ENCODE measurements around the gene SUSD1. TPM values are rescaled to one million over a fixed set of nuclear protein-coding genes. Genes with fewer than 3 reads are reported as not detected.

SUSD1 gene
- total and polyA plus RNA-seq, 2 donors (not counting 3 experiments of a cell fraction or from before 2014, with no cell fraction given) = 33.1 to 37.8 TPM

GRCh38 chr9:112072721-112073638, 102.1 kb downstream of the SUSD1 start:
- Histone ChIP-seq H3K79me2 (ENCODE audit: control insufficient read depth, insufficient read depth, low read length) (no peaks in the 10 kb centered on the region), H3K27ac (ENCODE audit: insufficient read depth, low read depth, low read length) (peak overlapping the region; percentile 87), H3K27me3 (ENCODE audit: control insufficient read depth in 2 of 2, insufficient read depth in 2 of 2, low read length in 2 of 2) (no peaks in the 10 kb centered on the region), H3K9me1 (replicated peaks; ENCODE audit: control insufficient read depth, extremely low read depth, insufficient read depth, low read length) (no peaks in the 10 kb centered on the region), H3K36me3 (ENCODE audit: control insufficient read depth in 2 of 2, extremely low read depth in 1 of 2, insufficient read depth in 2 of 2, low read length in 2 of 2) (no peaks in the 10 kb centered on the region), H3K9ac (replicated peaks; ENCODE audit: extremely low read depth, insufficient read depth, low read length) (no peak overlapping the region), H3K4me2 (ENCODE audit: insufficient read depth, low read length) (no peak overlapping the region), H3K4me1 (ENCODE audit: control insufficient read depth, extremely low read depth, insufficient read depth, low read length) (peaks cover 11% of the 10 kb centered on the region), H2AFZ (ENCODE audit: low read depth, low read length) (no peak overlapping the region), H3K9me3 (replicated peaks; ENCODE audit: control insufficient read depth, insufficient read depth, low read length) (no peaks in the 10 kb centered on the region), H3K4me3 (replicated peaks in 1 of 3; ENCODE audit: insufficient read depth in 1 of 3, low read depth in 1 of 3, low read length in 3 of 3) (no peak overlapping the region), H4K20me1 (replicated peaks; ENCODE audit: control insufficient read depth, extremely low read depth, insufficient read depth, low read length) (no peaks in the 10 kb centered on the region)
- FAIRE-seq (peak; percentile 35), DNase-seq (ENCODE audit: low read depth, low spot score) (no peak)
- CTCF ChIA-PET = interaction anchor here (1.0 to 3.5 kb wide), 10 partner anchors 11 to 314 kb away, joined by 3 to 256 read pairs (median 22); partner anchors contain the start of gene UGCG
- POLR2A ChIA-PET = no interaction called here
- intact Hi-C loops (cut with micrococcal nuclease) (no loop called here), dilution Hi-C loops (cut with MboI; ENCODE audit: extremely low pct_ligation_motif_present, low sequenced_read_pairs) (no loop called here)
- BruUV-seq (replicated peaks) = no TSS peak
- TF ChIP-seq EZH2 (IDR thresholded peaks at IDR 0.05; ENCODE audit: borderline replicate concordance, low read depth, low read length, severe bottlenecking) (no peak), CTCF (IDR thresholded peaks at IDR 0.05; ENCODE audit: extremely low read depth in 1 of 2, insufficient read depth in 1 of 2, low read depth in 1 of 2, low read length in 2 of 2) (no peak), FOS (IDR thresholded peaks at IDR 0.05; ENCODE audit: borderline replicate concordance, insufficient read depth, low read length) (no peak)

Measured in endothelial cell of umbilical vein (primary cell).